HepG2 (cell line): ENCODE data around the gene ACAD11. TPM values are rescaled to one million over a fixed set of nuclear protein-coding genes. Genes with fewer than 3 reads are reported as not detected.

Source experiments
- ATAC-seq: fragments of 200-7000 bp; cut with Tn5 transposase; 3 replicates; pipeline ENCODE4 v1.9.1; 2020; ENCODE audit warnings: mild to moderate bottlenecking, moderate library complexity
- BruUV-seq: library from RNA; stranded (reverse); fragments of 400-500 nt; replicated peaks from 2 replicates; lab custom pipeline; 2021; lab: Mats Ljungman, UMichigan
- CTCF ChIA-PET: fragments of 300-600 bp; formaldehyde crosslinking; extraction: SDS; loops from one replicate; lab custom pipeline; 2021; ENCODE audit warnings: low total read pairs, inconsistent platforms, low intra/inter-chr PET ratio; lab: Yijun Ruan, JAX
- POLR2A ChIA-PET: fragments of 350-600 bp; sonication (Branson Sonifier 250); formaldehyde crosslinking; loops from one replicate; lab custom pipeline; 2020; ENCODE audit warnings: antibody characterized with exemption, inconsistent platforms; lab: Yijun Ruan, JAX
- DNase-seq: peaks from one replicate; pipeline ENCODE4 v3.0.0-alpha.2; 2015; ENCODE audit warnings: low spot score
- FAIRE-seq: peaks from 3 replicates; lab custom pipeline; 2011; peaks lifted over from hg19 to GRCh38; lab: Jason Lieb, UNC
- H2AFZ ChIP-seq: one replicate; pipeline ENCODE4 v1.6.1; 2011; ENCODE audit warnings: low read length, inconsistent platforms
- H3K27ac ChIP-seq: fragments of 300-600 bp; 3 replicates; pipeline ENCODE4 v1.8.0; 2011; ENCODE audit warnings: mixed run types, mild to moderate bottlenecking, mixed read lengths, low read length, inconsistent platforms; ENCODE audit not compliant: insufficient read depth; ENCODE audit errors: extremely low read length
- H3K27me3 ChIP-seq, 2 experiments: fragments of 200-600 bp in 1 of 2; 2 replicates in 1 of 2; 3 replicates in 1 of 2; pipeline versions ENCODE4 v1.6.0 to v1.8.0; 2011; ENCODE audit warnings: low read length in 2 of 2, mild to moderate bottlenecking in 2 of 2, moderate library complexity in 2 of 2, inconsistent platforms in 1 of 2; ENCODE audit not compliant: insufficient read depth in 2 of 2, control insufficient read depth in 1 of 2
- H3K36me3 ChIP-seq, 2 experiments: fragments of 200-600 bp in 1 of 2; replicated peaks in 1 of 2; 2 replicates in 1 of 2; 3 replicates in 1 of 2; pipeline versions ENCODE4 v1.5.1 to v1.8.0; 2011; ENCODE audit warnings: low read length in 2 of 2, inconsistent platforms in 1 of 2; ENCODE audit not compliant: insufficient read depth in 2 of 2, control insufficient read depth in 1 of 2
- H3K4me1 ChIP-seq: 2 replicates; pipeline ENCODE4 v1.5.1; 2012; ENCODE audit warnings: low read length, inconsistent platforms; ENCODE audit not compliant: insufficient read depth
- H3K4me2 ChIP-seq: 2 replicates; pipeline ENCODE4 v1.6.0; 2011; ENCODE audit warnings: low read depth, low read length, inconsistent platforms
- H3K4me3 ChIP-seq, 3 experiments: fragments of 200-600 bp in 1 of 3; sonication (generic), shearing (Covaris generic) in 1 of 3; replicated peaks in 1 of 3; 2 replicates each; pipeline ENCODE4 v1.5.1; 2011 to 2016; ENCODE audit warnings: low read length in 3 of 3, inconsistent platforms in 2 of 3, low read depth in 2 of 3, mild to moderate bottlenecking in 2 of 3, control low read depth in 1 of 3, mixed read lengths in 1 of 3; ENCODE audit not compliant: insufficient read depth in 1 of 3
- H3K79me2 ChIP-seq: one replicate; pipeline ENCODE4 v1.6.1; 2011; ENCODE audit warnings: low read length, inconsistent platforms; ENCODE audit not compliant: insufficient read depth
- H3K9ac ChIP-seq: 2 replicates; pipeline ENCODE4 v1.6.0; 2011; ENCODE audit warnings: mild to moderate bottlenecking, low read depth, low read length, inconsistent platforms; ENCODE audit not compliant: insufficient read depth
- H3K9me3 ChIP-seq: 2 replicates; pipeline ENCODE4 v1.5.1; 2012; ENCODE audit warnings: mild to moderate bottlenecking, low read length
- H4K20me1 ChIP-seq: 2 replicates; pipeline ENCODE4 v1.6.0; 2011; ENCODE audit warnings: inconsistent platforms, mild to moderate bottlenecking, low read length, moderate library complexity; ENCODE audit not compliant: insufficient read depth
- ARID4A ChIP-seq: sonication (generic); formaldehyde crosslinking; IDR thresholded peaks from 2 replicates; pipeline ENCODE4 v1.5.0; 2020; ENCODE audit warnings: mild to moderate bottlenecking, missing genetic modification reagents, borderline replicate concordance
- CSRNP2 ChIP-seq: sonication (generic); formaldehyde crosslinking; conservative IDR thresholded peaks from 2 replicates; pipeline ENCODE4 v1.8.0; 2022; ENCODE audit warnings: low read depth, missing genetic modification reagents
- ZNF17 ChIP-seq: sonication (generic); formaldehyde crosslinking; IDR thresholded peaks from 2 replicates; pipeline ENCODE4 v1.5.0; 2020; ENCODE audit warnings: mild to moderate bottlenecking, missing genetic modification reagents
- ZNF44 ChIP-seq: sonication (generic); formaldehyde crosslinking; IDR thresholded peaks from 2 replicates; pipeline ENCODE4 v1.5.1; 2020; ENCODE audit warnings: mild to moderate bottlenecking, missing genetic modification reagents
- ZNF740 ChIP-seq: sonication (generic); formaldehyde crosslinking; IDR thresholded peaks from 2 replicates; pipeline ENCODE4 v1.4.0; 2020; ENCODE audit warnings: missing genetic modification reagents
- ZNF878 ChIP-seq: sonication (generic); formaldehyde crosslinking; IDR thresholded peaks from 2 replicates; pipeline ENCODE4 v1.8.1; 2023; ENCODE audit warnings: mild to moderate bottlenecking, missing genetic modification reagents, moderate library complexity
- whole genome bisulfite sequencing: methylation state at CpG from one replicate; pipeline ENCODE4 v1.1.6; 2017; ENCODE audit warnings: low lambda C conversion rate; 5-methylcytosine and 5-hydroxymethylcytosine counted together
- in situ Hi-C: cut with HindIII; loops from 2 replicates; pipeline ENCODE4 v1.10.0; 2017; ENCODE audit warnings: low pct_unique_long_range_greater_than_20kb; ENCODE audit not compliant: extremely low pct_ligation_motif_present
- intact Hi-C: fragments of 100-400 bp; cut with micrococcal nuclease; formaldehyde crosslinking; loops from one replicate; pipeline ENCODE4 v1.10.0; 2022; ENCODE audit not compliant: unreplicated experiment
- polyA plus RNA-seq, 8 experiments: library from polyadenylated mRNA; depleted of rRNA in 3 of 8; stranded (reverse) in 7 of 8; unstranded in 1 of 8; fragments of >200 nt; fragmentation: Illumina TruSeq in 4 of 8; extraction: Trizol in 4 of 8; gene quantifications; 2 replicates each; pipeline versions ENCODE4 v1.2.1 to v1.2.3, GENCODE V29; 2011 to 2016; ENCODE audit warnings: low read depth in 4 of 8, missing spikeins in 1 of 8, mixed read lengths in 1 of 8; ENCODE audit not compliant: insufficient read depth in 1 of 8
- total RNA-seq, 5 experiments: library from RNA; depleted of rRNA; stranded (reverse); fragments of >200 nt; fragmentation: Illumina TruSeq; extraction: Trizol; gene quantifications; 2 replicates each; pipeline ENCODE4 v1.2.3, GENCODE V29; 2016; ENCODE audit warnings: low read depth in 1 of 5
- TF ChIP-seq, protein P1 (sequence below): sonication (generic); formaldehyde crosslinking; IDR thresholded peaks from 2 replicates; pipeline ENCODE4 v1.8.1; 2023; ENCODE audit warnings: mild to moderate bottlenecking, missing genetic modification reagents, borderline replicate concordance

Gene ACAD11
- total and polyA plus RNA-seq, 2 of the 13 experiments (the other 11 are each of a cell fraction or from before 2014, with no cell fraction given) = 30.6 to 56.9 TPM

DNA sequence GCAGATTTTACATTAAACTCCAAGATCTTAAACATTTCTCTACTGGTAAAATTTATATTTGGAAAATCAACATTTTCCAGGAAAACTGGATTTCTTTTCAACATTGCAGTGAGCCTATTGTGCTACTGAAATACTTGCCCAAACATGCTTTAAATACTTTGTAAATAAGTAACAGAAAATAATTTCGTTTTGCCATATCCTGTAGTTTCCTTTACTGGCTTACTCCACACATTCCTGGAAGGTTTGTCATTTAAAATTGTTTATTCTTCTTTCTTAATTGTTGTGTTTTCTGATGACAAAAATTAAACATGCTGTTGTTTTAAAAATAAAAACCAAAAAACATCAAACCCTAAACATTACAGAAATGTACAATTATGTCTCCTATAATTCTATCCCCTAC is 22.0 kb downstream of the ACAD11 start:
- POLR2A ChIA-PET = no interaction called here
- intact Hi-C loops = no loop called here
- no peak overlapping the region for H2AFZ ChIP-seq
- WGBS = 74% methylated on average over 1 of the region's 1 CpG
- TF ChIP-seq ZNF17 (CRISPR knock-in tag) (no peak), ZNF740 (CRISPR knock-in tag) (no peak), ZNF878 (CRISPR knock-in tag) (no peak), ARID4A (CRISPR knock-in tag) (no peak), CSRNP2 (CRISPR knock-in tag) (no peak), ZNF44 (CRISPR knock-in tag) (no peak)
- TF ChIP-seq, protein P1, sequence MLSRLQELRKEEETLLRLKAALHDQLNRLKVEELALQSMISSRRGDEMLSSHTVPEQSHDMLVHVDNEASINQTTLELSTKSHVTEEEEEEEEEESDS (CRISPR knock-in tag) = no peak
- TF ChIP-seq, all 625 proteins: peak for 0
- Histone ChIP-seq H3K4me2 (no peak overlapping the region), H3K79me2 (no peaks in the 10 kb centered on the region), H3K27ac (no peak overlapping the region), H3K36me3 (peaks cover 3 to 14% of the 10 kb centered on the region in 2 experiments; a peak in 2 of 5 replicates), H3K27me3 (no peaks in the 10 kb centered on the region), H3K4me3 (no peak overlapping the region), H3K9me3 (no peaks in the 10 kb centered on the region), H4K20me1 (no peaks in the 10 kb centered on the region; the same call in 1 of the 2 replicates), H3K9ac (no peak overlapping the region), H3K4me1 (no peaks in the 10 kb centered on the region)
- DNase-seq (no peak), ATAC-seq (no peak), FAIRE-seq (no peak)
- no TSS peak for BruUV-seq
- CTCF ChIA-PET = no interaction called here
- in situ Hi-C loops = loop anchor here (5.0 kb wide), 1 partner anchor 100 kb away; no protein-coding TSS in a partner anchor
